ENCODE data around the gene STPG1.

STPG1 gene

GRCh38 chr1:24417681-24418080 is 4.1 kb upstream of the STPG1 start:
- peak overlapping the region; percentile 98 for H3K4me3 Mint-ChIP-seq
- no peaks in the 10 kb centered on the region for H3K9me3 Mint-ChIP-seq
- no peak for DNase-seq
- H3K4me1 Mint-ChIP-seq (ENCODE audit: low read depth), result peaks cover 77% of the 10 kb centered on the region
- H3K27me3 Mint-ChIP-seq, result no peaks in the 10 kb centered on the region
- H3K27ac Mint-ChIP-seq, result peak overlapping the region; percentile 95
- H3K36me3 Mint-ChIP-seq (ENCODE audit: low read depth), result peaks cover 58% of the 10 kb centered on the region

DNA sequence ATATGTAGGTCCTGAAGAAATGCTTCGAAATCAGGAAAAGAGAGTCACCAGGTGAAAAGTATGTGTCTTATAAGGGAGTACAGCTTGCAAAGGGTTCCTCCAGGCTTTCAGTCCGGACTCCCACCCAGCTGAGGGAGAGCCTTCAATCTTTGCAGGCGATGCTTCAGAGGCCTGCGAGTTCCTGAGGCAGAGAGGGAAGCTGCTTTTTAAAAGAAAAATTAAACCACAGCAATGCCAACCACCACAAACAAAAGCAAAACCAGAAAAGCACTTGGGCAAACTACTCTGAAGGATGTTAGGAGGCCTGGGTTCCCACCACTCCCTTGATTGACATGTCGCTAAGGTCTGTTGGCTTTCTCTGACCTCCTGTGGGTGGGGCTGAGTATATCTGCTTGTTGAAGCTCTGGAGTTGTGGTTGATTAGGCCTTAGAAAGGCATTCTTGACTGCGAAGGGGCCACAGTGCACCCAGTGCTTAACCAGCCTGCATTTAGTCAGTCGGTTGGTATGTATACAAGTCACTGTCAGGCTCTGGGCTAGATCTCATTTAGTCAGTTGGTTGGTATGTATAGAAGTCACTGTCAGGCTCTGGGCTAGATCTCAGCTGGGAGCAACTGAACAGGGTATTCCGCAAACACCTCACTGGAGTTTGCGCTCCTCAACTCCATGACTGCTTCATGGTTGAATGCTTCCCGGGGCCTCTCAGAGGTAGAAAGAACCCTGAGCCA is 3.2 kb upstream of the STPG1 start:
- Mint-ChIP-seq H3K27ac (peak overlapping the region; percentile 95), H3K27me3 (no peaks in the 10 kb centered on the region)

DNA sequence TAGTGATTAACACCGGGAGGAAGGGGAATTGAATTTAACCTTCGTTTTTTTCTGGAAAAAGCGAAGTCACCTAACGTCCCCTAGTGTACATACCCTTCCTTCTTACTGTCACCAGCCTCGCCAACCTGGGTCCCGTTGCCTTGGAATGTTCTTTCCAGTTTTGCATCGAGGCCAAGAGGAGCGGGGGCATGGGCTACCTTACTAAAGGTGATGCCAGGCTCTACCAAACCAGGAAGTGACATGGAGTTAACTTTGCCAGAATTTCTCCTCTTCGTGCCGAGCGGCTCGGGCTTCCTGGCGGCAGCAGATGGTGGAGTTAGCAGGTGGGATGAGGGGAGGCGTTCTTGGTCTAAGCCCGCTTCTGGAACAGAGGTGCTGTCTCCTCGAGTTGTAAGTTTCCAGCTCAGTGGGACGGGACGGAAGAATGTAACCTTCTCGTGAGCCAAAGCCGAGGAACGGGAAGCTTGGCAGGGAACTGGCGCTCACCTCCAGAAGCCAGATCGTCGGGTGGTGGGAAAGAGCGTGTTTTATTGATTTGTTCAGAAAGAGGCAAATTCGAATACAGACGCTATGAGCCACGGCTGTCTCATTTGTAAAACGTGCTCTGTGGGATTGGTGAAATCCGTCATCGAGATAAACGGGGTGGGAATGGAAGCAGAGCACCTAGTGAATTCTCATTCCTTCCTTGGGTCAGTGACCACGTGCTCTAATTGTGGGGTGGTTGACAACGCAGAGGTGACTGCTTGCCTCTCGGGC is 2.5 kb upstream of the STPG1 start:
- DNase-seq, result no peak
- H3K27ac Mint-ChIP-seq, result peak overlapping the region; percentile 95
- H3K27me3 Mint-ChIP-seq, result no peaks in the 10 kb centered on the region
- peaks cover 74% of the 10 kb centered on the region for H3K4me1 Mint-ChIP-seq (ENCODE audit: low read depth)
- H3K4me3 Mint-ChIP-seq, result peak overlapping the region; percentile 98
- H3K36me3 Mint-ChIP-seq (ENCODE audit: low read depth), result peaks cover 42% of the 10 kb centered on the region
- H3K9me3 Mint-ChIP-seq, result no peaks in the 10 kb centered on the region

More for the DNA sequence above, 3.2 kb upstream of the STPG1 start:
- Mint-ChIP-seq H3K4me3 (peak overlapping the region; percentile 98), H3K9me3 (no peaks in the 10 kb centered on the region), H3K36me3 (ENCODE audit: low read depth) (peaks cover 49% of the 10 kb centered on the region), H3K4me1 (ENCODE audit: low read depth) (peaks cover 78% of the 10 kb centered on the region)
- no peak for DNase-seq

GRCh38 chr1:24415334-24415909 is 1.8 kb upstream of the STPG1 start, which contains the start of gene NIPAL3:
Gene NIPAL3, plus strand, starts transcription at chr1:24415802. Its CDS starts 3,746 bp downstream, at chr1:24419548.
- peak; percentile 94 for DNase-seq
- H3K4me3 Mint-ChIP-seq, result peak within 1 kb of the TSS; percentile 98
- H3K4me1 Mint-ChIP-seq (ENCODE audit: low read depth), result peaks cover 68% of the 10 kb centered on the region
- peaks cover 35% of the 10 kb centered on the region for H3K36me3 Mint-ChIP-seq (ENCODE audit: low read depth)
- H3K27me3 Mint-ChIP-seq, result no peaks in the 10 kb centered on the region
- no peaks in the 10 kb centered on the region for H3K9me3 Mint-ChIP-seq
- H3K27ac Mint-ChIP-seq, result peak within 1 kb of the TSS; percentile 95

DNA sequence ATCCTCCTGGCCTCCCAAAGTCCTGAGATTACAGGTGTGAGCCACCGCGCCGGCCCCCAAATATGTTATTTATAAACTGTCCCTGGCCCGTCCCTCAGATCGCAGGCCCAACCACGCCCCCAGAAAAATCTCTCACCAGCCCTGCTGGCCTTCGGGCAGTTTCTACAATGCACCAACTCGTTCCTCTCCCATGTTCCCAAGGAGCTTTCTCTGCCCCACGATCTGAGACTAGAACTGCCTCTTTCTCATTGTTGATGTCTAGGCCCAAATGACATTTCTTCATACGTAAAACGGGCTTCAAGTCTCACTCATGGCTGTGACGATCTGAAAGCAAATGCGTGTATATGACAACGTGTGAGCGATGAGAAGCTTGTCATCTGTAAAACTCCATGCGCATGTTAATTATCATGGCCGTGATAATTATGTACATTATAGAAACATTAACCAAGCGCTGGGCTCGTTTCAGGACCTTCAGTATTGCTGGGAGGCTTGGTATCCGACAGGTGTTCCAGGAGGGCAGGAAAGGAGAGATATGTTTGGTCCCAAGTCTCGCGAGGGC is 1.3 kb upstream of the STPG1 start:
- DNase-seq, result no peak
- Mint-ChIP-seq H3K4me3 (peak overlapping the region; percentile 98), H3K36me3 (ENCODE audit: low read depth) (peaks cover 31% of the 10 kb centered on the region), H3K27me3 (no peaks in the 10 kb centered on the region), H3K4me1 (ENCODE audit: low read depth) (peaks cover 64% of the 10 kb centered on the region), H3K9me3 (no peaks in the 10 kb centered on the region), H3K27ac (peak overlapping the region; percentile 80)

DNA sequence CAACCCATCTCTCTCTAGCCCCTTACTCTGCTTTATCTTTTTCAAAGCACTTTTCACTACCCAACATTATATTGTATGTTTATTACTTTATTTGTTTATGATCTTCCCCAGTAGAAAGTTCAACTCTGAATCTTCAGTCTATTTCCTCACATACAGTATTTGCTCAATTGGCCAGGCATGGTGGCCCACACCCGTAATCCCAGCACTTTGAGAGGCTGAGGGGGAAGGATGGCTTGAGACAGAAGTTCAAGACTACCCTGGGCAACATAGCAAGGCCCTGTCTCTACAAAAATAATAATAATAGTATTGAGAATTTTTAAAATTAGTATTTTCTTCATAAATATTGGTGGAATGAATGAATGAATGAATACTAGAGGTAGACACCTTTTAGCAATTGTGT is 1.2 kb downstream of the STPG1 start:
- DNase-seq, result no peak
- Mint-ChIP-seq H3K4me3 (peak overlapping the region; percentile 85), H3K4me1 (ENCODE audit: low read depth) (peaks cover 47% of the 10 kb centered on the region), H3K27me3 (no peaks in the 10 kb centered on the region), H3K27ac (no peak overlapping the region), H3K36me3 (ENCODE audit: low read depth) (peaks cover 15% of the 10 kb centered on the region), H3K9me3 (no peaks in the 10 kb centered on the region)

DNA sequence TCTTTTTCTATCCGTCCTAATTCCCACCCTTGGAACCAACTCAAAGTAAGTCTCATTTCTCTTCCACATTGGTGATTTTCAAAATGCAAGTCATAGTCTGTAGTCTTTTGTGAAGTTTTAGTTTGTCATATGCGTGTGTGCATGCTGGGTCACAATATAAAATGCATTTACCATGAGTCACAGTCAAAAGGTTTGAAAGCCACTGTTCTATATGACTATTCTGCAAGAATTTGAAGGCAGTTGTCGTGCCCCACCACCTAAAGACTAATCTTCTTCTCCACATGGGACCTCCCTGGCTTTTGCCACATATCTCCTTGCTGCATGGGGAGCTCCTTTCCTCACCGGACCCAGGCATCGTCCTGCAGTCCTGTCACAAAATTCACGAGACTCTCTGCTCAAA is 1.6 kb downstream of the STPG1 start:
- Mint-ChIP-seq H3K27ac (no peak overlapping the region), H3K4me3 (no peak overlapping the region), H3K27me3 (no peaks in the 10 kb centered on the region), H3K36me3 (ENCODE audit: low read depth) (peaks cover 15% of the 10 kb centered on the region), H3K9me3 (no peaks in the 10 kb centered on the region), H3K4me1 (ENCODE audit: low read depth) (peaks cover 43% of the 10 kb centered on the region)
- no peak for DNase-seq

GRCh38 chr1:24410750-24411149 is 2.8 kb downstream of the STPG1 start:
- H3K4me1 Mint-ChIP-seq (ENCODE audit: low read depth), result peaks cover 32% of the 10 kb centered on the region
- no peaks in the 10 kb centered on the region for H3K9me3 Mint-ChIP-seq
- H3K4me3 Mint-ChIP-seq, result no peak overlapping the region
- peaks cover 6% of the 10 kb centered on the region for H3K36me3 Mint-ChIP-seq (ENCODE audit: low read depth)
- no peaks in the 10 kb centered on the region for H3K27me3 Mint-ChIP-seq
- no peak for DNase-seq
- no peak overlapping the region for H3K27ac Mint-ChIP-seq

- Mint-ChIP-seq H3K4me3 (no peak overlapping the region), H3K27ac (no peak overlapping the region), H3K36me3 (ENCODE audit: low read depth) (peaks cover 4% of the 10 kb centered on the region), H3K27me3 (no peaks in the 10 kb centered on the region), H3K4me1 (ENCODE audit: low read depth) (peaks cover 25% of the 10 kb centered on the region), H3K9me3 (no peaks in the 10 kb centered on the region)
- no peak for DNase-seq
These were observed 4.0 kb downstream of the STPG1 start for GRCh38 chr1:24409535-24409934.

DNA sequence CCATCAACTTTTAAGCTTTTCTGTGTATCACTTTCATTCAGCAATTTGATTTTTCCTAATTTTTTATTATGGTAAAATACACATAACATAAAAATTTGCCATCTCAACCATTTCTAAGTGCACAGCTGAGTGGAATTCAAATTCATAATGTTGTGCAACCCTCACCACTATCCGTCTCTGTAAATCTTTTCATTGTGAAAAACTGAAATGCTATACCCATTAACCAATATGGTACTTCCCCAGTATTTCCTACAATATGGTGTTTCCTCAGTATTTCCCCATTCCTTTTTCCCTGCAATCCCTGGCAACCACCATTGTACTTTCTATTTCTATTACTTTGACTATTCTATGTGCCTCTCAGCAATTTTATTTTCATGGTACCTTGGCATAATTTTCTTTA is 6.8 kb downstream of the STPG1 start:
- Mint-ChIP-seq H3K9me3 (no peaks in the 10 kb centered on the region), H3K36me3 (ENCODE audit: low read depth) (no peaks in the 10 kb centered on the region), H3K4me1 (ENCODE audit: low read depth) (peaks cover 5% of the 10 kb centered on the region), H3K4me3 (no peak overlapping the region), H3K27me3 (no peaks in the 10 kb centered on the region), H3K27ac (no peak overlapping the region)
- no peak for DNase-seq

DNA sequence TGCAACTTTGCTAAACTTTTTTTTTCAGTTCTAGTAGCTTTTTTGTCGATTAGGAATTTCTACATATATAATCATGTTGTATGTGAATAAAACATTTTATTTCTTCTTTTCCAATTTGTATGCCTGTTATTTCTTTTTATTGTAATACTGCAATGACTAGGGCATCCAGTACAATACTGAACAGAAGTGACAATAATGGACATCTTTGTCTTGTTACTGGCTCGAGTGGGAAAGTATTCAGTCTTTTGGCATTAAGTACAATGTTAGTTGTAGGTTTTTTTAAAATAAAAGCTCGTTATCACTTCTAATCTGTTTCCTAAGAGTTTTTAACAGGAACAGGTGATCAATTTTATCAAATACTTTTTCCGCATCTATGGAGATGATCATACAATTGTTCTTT is 9.8 kb downstream of the STPG1 start:
- Mint-ChIP-seq H3K9me3 (no peaks in the 10 kb centered on the region), H3K36me3 (ENCODE audit: low read depth) (peaks cover 4% of the 10 kb centered on the region), H3K4me3 (no peak overlapping the region), H3K27me3 (no peaks in the 10 kb centered on the region), H3K4me1 (ENCODE audit: low read depth) (no peaks in the 10 kb centered on the region), H3K27ac (no peak overlapping the region)
- DNase-seq, result no peak

- Mint-ChIP-seq H3K27ac (no peak overlapping the region), H3K36me3 (ENCODE audit: low read depth) (peaks cover 4% of the 10 kb centered on the region), H3K4me3 (no peak overlapping the region), H3K9me3 (no peaks in the 10 kb centered on the region), H3K4me1 (ENCODE audit: low read depth) (no peaks in the 10 kb centered on the region), H3K27me3 (no peaks in the 10 kb centered on the region)
- DNase-seq, result no peak
These were observed 13.5 kb downstream of the STPG1 start for GRCh38 chr1:24400065-24400464.

GRCh38 chr1:24393892-24394291 is 19.7 kb downstream of the STPG1 start:
- H3K27ac Mint-ChIP-seq, result no peak overlapping the region
- H3K27me3 Mint-ChIP-seq, result no peaks in the 10 kb centered on the region
- peaks cover 7% of the 10 kb centered on the region for H3K36me3 Mint-ChIP-seq (ENCODE audit: low read depth)
- DNase-seq, result no peak
- H3K4me3 Mint-ChIP-seq, result no peak overlapping the region
- H3K9me3 Mint-ChIP-seq, result no peaks in the 10 kb centered on the region
- H3K4me1 Mint-ChIP-seq (ENCODE audit: low read depth), result peaks cover 38% of the 10 kb centered on the region

DNA sequence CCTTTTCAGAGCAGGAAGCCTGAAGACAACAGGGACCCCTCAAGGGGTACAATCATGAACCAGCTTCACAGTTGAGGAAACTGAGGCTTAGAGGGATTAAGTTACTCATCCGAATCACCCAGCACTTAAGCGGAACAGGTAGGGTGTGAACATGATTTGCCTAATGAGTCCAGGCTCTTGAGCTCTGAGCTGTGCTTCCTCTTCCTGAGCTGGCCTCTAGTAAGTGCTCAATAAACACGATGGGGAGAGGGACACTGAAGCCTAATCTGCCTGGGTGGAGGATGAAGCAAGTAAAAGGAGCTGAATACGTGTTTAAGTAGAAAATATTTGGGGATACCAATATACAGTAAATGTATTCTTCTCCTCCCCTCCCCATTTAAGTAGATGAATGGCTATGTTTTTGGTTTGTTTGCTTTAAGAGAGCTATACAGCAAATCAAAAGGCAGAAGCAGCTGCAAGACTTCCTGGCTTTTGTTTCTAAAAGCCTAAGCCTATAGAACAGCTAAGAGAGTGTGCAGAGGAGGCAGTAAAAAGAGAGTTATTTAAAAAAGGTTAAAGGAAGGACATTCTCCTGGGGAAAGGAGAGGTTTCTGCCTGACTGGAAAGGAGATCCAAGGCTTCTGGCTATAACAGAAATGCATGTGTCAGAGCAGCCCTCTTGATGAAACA is 20.5 kb downstream of the STPG1 start:
- H3K27me3 Mint-ChIP-seq, result no peaks in the 10 kb centered on the region
- H3K4me3 Mint-ChIP-seq, result no peak overlapping the region
- H3K36me3 Mint-ChIP-seq (ENCODE audit: low read depth), result peaks cover 7% of the 10 kb centered on the region
- no peak for DNase-seq
- H3K27ac Mint-ChIP-seq, result peak overlapping the region; percentile 90
- H3K4me1 Mint-ChIP-seq (ENCODE audit: low read depth), result peaks cover 38% of the 10 kb centered on the region
- H3K9me3 Mint-ChIP-seq, result no peaks in the 10 kb centered on the region
